CD14-positive monocyte (primary cell): Measurements from ENCODE around the gene SPRED2. TPM values are rescaled to one million over a fixed set of nuclear protein-coding genes. Genes with fewer than 3 reads are reported as not detected.

Source experiments
- DNase-seq, 3 donors: peaks; one replicate each; pipeline ENCODE4 v3.0.0-alpha.2; 2011 to 2022
- H2AFZ ChIP-seq: 2 replicates; pipeline ENCODE4 v1.6.0; 2012; ENCODE audit warnings: mild to moderate bottlenecking, low read depth, low read length, inconsistent platforms; ENCODE audit not compliant: insufficient read depth, poor library complexity, severe bottlenecking
- H3K27ac ChIP-seq, 2 donors: 1 replicate in 1 of 2; 2 replicates in 1 of 2; pipeline ENCODE4 v1.5.1; 2012 to 2013; ENCODE audit warnings: low read length in 2 of 2, control low read depth in 1 of 2, inconsistent platforms in 1 of 2, low read depth in 1 of 2, mild to moderate bottlenecking in 1 of 2
- H3K27me3 ChIP-seq, 2 donors: one replicate each; pipeline versions ENCODE4 v1.6.0 to v1.6.1; 2011 to 2013; ENCODE audit warnings: low read length in 2 of 2; ENCODE audit not compliant: control insufficient read depth in 2 of 2, insufficient read depth in 2 of 2
- H3K36me3 ChIP-seq, 2 donors: replicated peaks in 1 of 2; 1 replicate in 1 of 2; 2 replicates in 1 of 2; pipeline versions ENCODE4 v1.5.1 to v1.6.1; 2012 to 2013; ENCODE audit warnings: low read length in 2 of 2, control low read depth in 1 of 2, inconsistent platforms in 1 of 2, mild to moderate bottlenecking in 1 of 2; ENCODE audit not compliant: insufficient read depth in 2 of 2, control insufficient read depth in 1 of 2
- H3K4me1 ChIP-seq, 2 donors: 1 replicate in 1 of 2; 2 replicates in 1 of 2; pipeline versions ENCODE4 v1.5.1 to v1.6.1; 2012 to 2013; ENCODE audit warnings: low read length in 2 of 2, control low read depth in 1 of 2, inconsistent platforms in 1 of 2, mild to moderate bottlenecking in 1 of 2, moderate library complexity in 1 of 2; ENCODE audit not compliant: insufficient read depth in 2 of 2, control insufficient read depth in 1 of 2
- H3K4me2 ChIP-seq: replicated peaks from 2 replicates; pipeline ENCODE3; 2012; ENCODE audit warnings: low read length, moderate library complexity, mild to moderate bottlenecking; ENCODE audit not compliant: poor library complexity, severe bottlenecking; ENCODE audit errors: extremely low read depth
- H3K4me3 ChIP-seq, 3 experiments: fragments of 200-600 bp in 1 of 3; sonication (generic) in 1 of 3; replicated peaks in 1 of 3; 1 replicate in 2 of 3; 2 replicates in 1 of 3; pipeline ENCODE4 v1.5.1; 2011 to 2013; ENCODE audit warnings: low read length in 3 of 3, mild to moderate bottlenecking in 3 of 3, control low read depth in 2 of 3, low read depth in 2 of 3, inconsistent platforms in 1 of 3, moderate library complexity in 1 of 3
- H3K79me2 ChIP-seq: 2 replicates; pipeline ENCODE4 v1.6.0; 2012; ENCODE audit warnings: mild to moderate bottlenecking, control low read depth, inconsistent platforms, low read length, moderate library complexity; ENCODE audit not compliant: insufficient read depth
- H3K9ac ChIP-seq: 2 replicates; pipeline ENCODE4 v1.6.0; 2017; ENCODE audit warnings: low read length, mild to moderate bottlenecking; ENCODE audit not compliant: insufficient read depth, poor library complexity, severe bottlenecking
- H3K9me3 ChIP-seq, 2 donors: replicated peaks in 1 of 2; 1 replicate in 1 of 2; 2 replicates in 1 of 2; pipeline versions ENCODE4 v1.5.1 to v1.6.1; 2012 to 2013; ENCODE audit warnings: low read length in 2 of 2, control low read depth in 1 of 2; ENCODE audit not compliant: control insufficient read depth in 1 of 2, insufficient read depth in 1 of 2
- H4K20me1 ChIP-seq: 2 replicates; pipeline ENCODE4 v1.6.0; 2012; ENCODE audit warnings: mild to moderate bottlenecking, low read length, control low read depth, moderate library complexity; ENCODE audit not compliant: insufficient read depth
- H3K27ac Mint-ChIP-seq, 7 donors: one replicate each; pipeline ENCODE4 v1.8.0; 2020; ENCODE audit warnings: mild to moderate bottlenecking in 7 of 7, mixed read lengths in 7 of 7, moderate library complexity in 6 of 7, inconsistent platforms in 2 of 7
- H3K27me3 Mint-ChIP-seq, 3 donors: one replicate each; pipeline ENCODE4 v1.8.0; 2021 to 2022; ENCODE audit warnings: low read depth in 3 of 3, mild to moderate bottlenecking in 3 of 3, mixed read lengths in 3 of 3, moderate library complexity in 3 of 3, inconsistent platforms in 1 of 3
- H3K36me3 Mint-ChIP-seq, 2 donors: one replicate each; pipeline ENCODE4 v1.8.0; 2020; ENCODE audit warnings: mixed read lengths in 2 of 2, inconsistent platforms in 1 of 2, mild to moderate bottlenecking in 1 of 2
- H3K4me1 Mint-ChIP-seq: one replicate; pipeline ENCODE4 v1.8.0; 2020; ENCODE audit warnings: mild to moderate bottlenecking, mixed read lengths
- H3K4me3 Mint-ChIP-seq, 2 donors: one replicate each; pipeline ENCODE4 v1.8.0; 2020; ENCODE audit warnings: mild to moderate bottlenecking in 2 of 2, mixed read lengths in 2 of 2, moderate library complexity in 1 of 2
- H3K9me3 Mint-ChIP-seq, 7 donors: one replicate each; pipeline ENCODE4 v1.8.0; 2020 to 2022; ENCODE audit warnings: mixed read lengths in 7 of 7, mild to moderate bottlenecking in 6 of 7, moderate library complexity in 6 of 7, inconsistent platforms in 2 of 7
- WGBS: methylation state at CpG from one replicate; pipeline ENCODE4 v1.1.5; 2013; ENCODE audit warnings: missing lambda C conversion rate; ENCODE audit not compliant: insufficient coverage; 5-methylcytosine and 5-hydroxymethylcytosine counted together
- intact Hi-C, 2 donors: fragments of 100-400 bp; cut with micrococcal nuclease; formaldehyde crosslinking; loops; one replicate each; pipeline versions ENCODE4 v1.15.0 to v1.15.1; 2023
- polyA plus RNA-seq, 3 donors: library from polyadenylated mRNA; depleted of rRNA in 1 of 3; unstranded in 2 of 3; stranded (reverse) in 1 of 3; fragments of 300-500 nt in 2 of 3; fragments of >200 nt in 1 of 3; fragmentation: Illumina TruSeq in 2 of 3; gene quantifications; 1 replicate in 2 of 3; 2 replicates in 1 of 3; pipeline ENCODE4 v1.2.3, GENCODE V29; 2012 to 2021
- TF ChIP-seq, protein P1 (sequence below): fragments of 200-600 bp; IDR thresholded peaks from one replicate; pipeline ENCODE4 v1.8.0; 2022; ENCODE audit warnings: antibody characterized with exemption, mild to moderate bottlenecking

SPRED2 gene
- polyA plus RNA-seq, 3 donors = 0.20 to 2.0 (median 0.33) TPM

DNA sequence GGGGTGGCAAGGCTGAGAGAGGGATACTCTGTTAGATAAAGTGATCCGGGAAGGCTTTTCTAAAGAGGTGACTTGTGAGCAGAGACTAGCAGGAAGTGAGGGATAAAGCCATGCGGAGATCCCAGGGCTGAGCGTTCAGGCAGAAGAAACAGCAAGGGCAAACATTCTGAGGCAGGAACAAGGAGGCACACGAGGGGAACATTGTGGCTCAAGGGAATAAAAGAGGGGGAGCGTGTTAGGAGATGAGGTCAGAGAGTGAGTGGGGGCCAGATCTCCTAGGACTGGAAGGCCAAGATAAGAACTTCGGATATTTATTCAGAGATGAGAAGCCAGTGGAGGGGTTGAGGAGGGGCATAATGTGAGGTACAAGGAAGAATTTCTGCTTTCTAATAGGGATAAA, 137.7 kb downstream of the SPRED2 start:
- Mint-ChIP-seq H3K27ac (no peak overlapping the region), H3K36me3 (no peaks in the 10 kb centered on the region), H3K9me3 (peaks cover 0 to 2% (median 0%) of the 10 kb centered on the region in 7 donors), H3K4me3 (no peak overlapping the region), H3K4me1 (peaks cover 6% of the 10 kb centered on the region), H3K27me3 (peaks cover 0 to 10% (median 1%) of the 10 kb centered on the region in 3 donors)
- intact Hi-C loops = no loop called here
- no peak overlapping the region for H3K27ac ChIP-seq
- H3K79me2 ChIP-seq = no peaks in the 10 kb centered on the region
- H3K36me3 ChIP-seq = no peaks in the 10 kb centered on the region
- no peaks in the 10 kb centered on the region for H3K4me1 ChIP-seq
- DNase-seq = no peak
- H3K9me3 ChIP-seq = no peaks in the 10 kb centered on the region
- no peak overlapping the region for H3K4me3 ChIP-seq
- 92% methylated on average over 6 of the region's 6 CpGs for WGBS
- H3K4me2 ChIP-seq = no peak overlapping the region
- no peaks in the 10 kb centered on the region for H4K20me1 ChIP-seq
- no peak overlapping the region for H2AFZ ChIP-seq
- TF ChIP-seq, protein P1, sequence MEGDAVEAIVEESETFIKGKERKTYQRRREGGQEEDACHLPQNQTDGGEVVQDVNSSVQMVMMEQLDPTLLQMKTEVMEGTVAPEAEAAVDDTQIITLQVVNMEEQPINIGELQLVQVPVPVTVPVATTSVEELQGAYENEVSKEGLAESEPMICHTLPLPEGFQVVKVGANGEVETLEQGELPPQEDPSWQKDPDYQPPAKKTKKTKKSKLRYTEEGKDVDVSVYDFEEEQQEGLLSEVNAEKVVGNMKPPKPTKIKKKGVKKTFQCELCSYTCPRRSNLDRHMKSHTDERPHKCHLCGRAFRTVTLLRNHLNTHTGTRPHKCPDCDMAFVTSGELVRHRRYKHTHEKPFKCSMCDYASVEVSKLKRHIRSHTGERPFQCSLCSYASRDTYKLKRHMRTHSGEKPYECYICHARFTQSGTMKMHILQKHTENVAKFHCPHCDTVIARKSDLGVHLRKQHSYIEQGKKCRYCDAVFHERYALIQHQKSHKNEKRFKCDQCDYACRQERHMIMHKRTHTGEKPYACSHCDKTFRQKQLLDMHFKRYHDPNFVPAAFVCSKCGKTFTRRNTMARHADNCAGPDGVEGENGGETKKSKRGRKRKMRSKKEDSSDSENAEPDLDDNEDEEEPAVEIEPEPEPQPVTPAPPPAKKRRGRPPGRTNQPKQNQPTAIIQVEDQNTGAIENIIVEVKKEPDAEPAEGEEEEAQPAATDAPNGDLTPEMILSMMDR = no peak
- H3K9ac ChIP-seq = no peak overlapping the region
- H3K27me3 ChIP-seq = no peaks in the 10 kb centered on the region

DNA sequence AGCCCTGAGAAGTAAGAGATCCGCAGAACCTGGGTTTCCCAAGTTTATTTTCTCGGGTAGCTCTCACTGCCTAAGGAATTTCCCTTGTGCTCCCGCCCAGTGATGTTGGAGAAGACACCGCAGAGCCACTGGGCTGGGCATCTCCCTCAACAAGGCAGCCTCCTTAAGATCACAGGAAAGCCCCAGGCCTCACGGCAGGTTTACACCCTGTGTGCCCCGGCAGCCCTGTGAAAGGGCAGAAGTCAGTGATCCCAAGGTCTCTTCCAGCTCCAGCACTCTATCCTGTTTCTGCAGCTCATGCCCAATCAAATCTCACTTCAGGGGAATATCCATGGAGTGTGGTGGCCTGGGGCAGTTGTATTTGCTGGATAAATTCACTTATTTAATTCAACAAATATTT, 138.3 kb downstream of the SPRED2 start:
- Histone ChIP-seq H3K4me2 (no peak overlapping the region), H3K79me2 (no peaks in the 10 kb centered on the region), H2AFZ (no peak overlapping the region), H3K9ac (no peak overlapping the region), H3K36me3 (no peaks in the 10 kb centered on the region), H3K27me3 (no peaks in the 10 kb centered on the region), H3K9me3 (no peaks in the 10 kb centered on the region), H3K4me1 (no peaks in the 10 kb centered on the region), H4K20me1 (no peaks in the 10 kb centered on the region), H3K4me3 (no peak overlapping the region), H3K27ac (no peak overlapping the region)
- Mint-ChIP-seq H3K27ac (no peak overlapping the region), H3K9me3 (peaks cover 0 to 2% (median 0%) of the 10 kb centered on the region in 7 donors), H3K27me3 (peaks cover 0 to 10% (median 1%) of the 10 kb centered on the region in 3 donors), H3K36me3 (no peaks in the 10 kb centered on the region), H3K4me1 (peaks cover 3% of the 10 kb centered on the region), H3K4me3 (no peak overlapping the region)
- intact Hi-C loops = no loop called here
- 100% methylated on average over 3 of the region's 6 CpGs for WGBS
- no peak for DNase-seq
- TF ChIP-seq, protein P1 = no peak
